ENCODE results near the gene RFTN1. TPM values are rescaled to one million over a fixed set of nuclear protein-coding genes. Genes with fewer than 3 reads are reported as not detected.

RFTN1 gene
- total and polyA plus RNA-seq, 10 of the 15 experiments (the other 5 are each of a cell fraction or from before 2014, with no cell fraction given), result 20.6 to 213 (median 147) TPM

- peak; percentile 5; the same call in 1 of the 2 replicates for TF ChIP-seq ZNF384 (IDR thresholded peaks at IDR 0.05; ENCODE audit: borderline replicate concordance, low read depth, low read length)
- no peak for TF ChIP-seq HDGF (IDR thresholded peaks at IDR 0.05)
- TF ChIP-seq HDAC6 (IDR thresholded peaks at IDR 0.05; ENCODE audit: unreplicated experiment), result no peak
- TF ChIP-seq JUNB (IDR thresholded peaks at IDR 0.05), result peak; percentile 34
- no peak for TF ChIP-seq EP300 (IDR thresholded peaks at IDR 0.05; ENCODE audit: borderline replicate concordance in 1 of 2, control insufficient read depth in 1 of 2, low read depth in 2 of 2, low read length in 2 of 2)
- peak; percentile 63 for TF ChIP-seq NR2F1 (conservative IDR thresholded peaks at IDR 0.05)
- no peak for TF ChIP-seq E2F8 (IDR thresholded peaks at IDR 0.05; ENCODE audit: low read depth, partially characterized antibody)
- no peak for TF ChIP-seq CBX3 (IDR thresholded peaks at IDR 0.05; ENCODE audit: borderline replicate concordance, low read depth)
- no peak for TF ChIP-seq HDAC2 (IDR thresholded peaks at IDR 0.05)
- TF ChIP-seq CREM (IDR thresholded peaks at IDR 0.05; ENCODE audit: low read depth), result 0 out of 2 replicates have a peak, but pooled peaks have one; percentile 37
Observed at GRCh38 chr3:16546186-16547010, 32.9 kb upstream of the RFTN1 start (continued).
